GM21526 (cell line): Measurements from ENCODE around the gene C15orf40.
"Not testable (repeated sequence)": the region's sequence is repeated elsewhere in the genome, so short reads cannot be mapped to it uniquely, and the experiment has no call there.

Experiments used
- ATAC-seq: cut with Tn5 transposase; IDR thresholded peaks from one replicate; pipeline ENCODE4 v1.9.1; 2021; ENCODE audit warnings: moderate library complexity; ENCODE audit not compliant: unreplicated experiment, low FRiP score

Gene C15orf40

GRCh38 chr15:82958638-82959037, 52.8 kb downstream of the C15orf40 start:
- no peak for ATAC-seq

- no peak for ATAC-seq
Observed at GRCh38 chr15:82952158-82953081, 59.0 kb downstream of the C15orf40 start, which contains the start of gene HOMER2. HOMER2 (minus strand) TSS chr15:82952720; CDS start chr15:82952535, 185 bp downstream.

DNA sequence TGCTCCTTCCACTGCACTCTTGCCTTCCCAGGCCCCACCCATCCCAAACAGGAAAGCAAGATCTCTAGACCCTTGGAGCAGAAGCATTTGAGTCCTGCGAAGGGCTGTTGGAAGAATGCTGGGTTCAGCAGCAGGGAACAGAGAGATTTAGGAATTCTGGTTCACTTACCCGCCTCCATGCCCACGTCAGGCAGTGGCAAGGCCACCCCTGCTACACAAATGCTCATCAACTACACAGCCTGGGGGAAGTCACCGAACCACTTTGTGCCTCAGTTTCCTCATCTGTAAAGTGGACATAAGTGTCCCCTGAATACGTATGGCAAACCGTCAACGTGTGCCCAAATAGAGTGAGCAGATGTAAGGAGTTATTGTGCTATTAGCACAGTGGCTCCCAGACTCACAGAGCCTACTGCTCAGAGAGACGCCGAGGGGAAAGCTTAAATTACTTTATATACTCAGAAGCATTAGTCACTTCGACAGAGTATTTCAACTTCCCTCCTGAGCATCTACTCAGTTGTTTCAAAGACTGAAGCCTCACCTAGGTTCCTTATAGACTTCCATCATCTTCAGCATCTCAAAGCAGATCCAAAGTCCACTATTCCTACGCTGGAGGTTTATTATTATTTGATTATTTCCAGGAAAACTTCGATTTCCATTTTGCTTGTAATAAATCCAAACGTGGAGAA, 59.8 kb downstream of the C15orf40 start:
- no peak for ATAC-seq

GRCh38 chr15:82950746-82951370, 60.6 kb downstream of the C15orf40 start:
- ATAC-seq: no peak

GRCh38 chr15:82950295-82950694, 61.1 kb downstream of the C15orf40 start:
- ATAC-seq: no peak

GRCh38 chr15:82946155-82946701, 65.2 kb downstream of the C15orf40 start:
- ATAC-seq: no peak

DNA sequence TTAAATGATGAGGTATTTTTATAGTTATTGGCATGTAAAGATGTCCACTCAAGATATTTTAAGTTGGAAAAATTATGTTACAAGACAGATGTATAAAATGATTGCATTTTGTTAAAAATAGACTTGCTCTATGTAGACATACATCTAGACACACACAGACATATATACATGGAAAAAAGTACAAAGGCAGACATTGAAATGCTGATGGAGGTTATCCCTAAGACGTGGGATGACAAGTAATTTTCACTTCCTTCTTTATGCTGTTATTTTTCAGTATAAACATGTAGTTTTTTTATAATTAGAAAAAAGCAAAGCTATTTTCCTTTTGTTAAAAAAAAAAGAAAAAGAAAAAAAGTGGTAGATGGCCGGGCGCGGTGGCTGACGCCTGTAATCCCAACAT, 66.1 kb downstream of the C15orf40 start:
- no peak for ATAC-seq

- no peak for ATAC-seq
Observed at GRCh38 chr15:82944821-82945220, 66.6 kb downstream of the C15orf40 start.

DNA sequence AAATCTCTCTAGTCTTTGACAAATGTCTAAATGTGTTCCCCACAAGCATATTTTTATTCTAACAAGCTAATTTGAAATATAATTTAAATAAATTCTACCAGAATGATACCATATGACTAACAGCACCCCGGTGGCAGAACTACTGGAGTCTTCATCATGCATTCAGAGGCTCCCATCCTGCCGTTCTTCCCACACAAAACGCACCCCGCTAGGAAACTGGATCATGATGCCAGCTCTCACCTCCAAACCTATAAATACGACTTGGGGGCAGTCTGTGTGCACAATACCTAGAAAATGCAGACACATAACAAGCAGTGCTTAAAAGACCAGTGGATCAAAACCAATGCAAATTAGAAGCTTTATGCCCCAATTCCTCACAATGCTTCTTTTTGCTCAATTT, 67.4 kb downstream of the C15orf40 start:
- no peak for ATAC-seq

DNA sequence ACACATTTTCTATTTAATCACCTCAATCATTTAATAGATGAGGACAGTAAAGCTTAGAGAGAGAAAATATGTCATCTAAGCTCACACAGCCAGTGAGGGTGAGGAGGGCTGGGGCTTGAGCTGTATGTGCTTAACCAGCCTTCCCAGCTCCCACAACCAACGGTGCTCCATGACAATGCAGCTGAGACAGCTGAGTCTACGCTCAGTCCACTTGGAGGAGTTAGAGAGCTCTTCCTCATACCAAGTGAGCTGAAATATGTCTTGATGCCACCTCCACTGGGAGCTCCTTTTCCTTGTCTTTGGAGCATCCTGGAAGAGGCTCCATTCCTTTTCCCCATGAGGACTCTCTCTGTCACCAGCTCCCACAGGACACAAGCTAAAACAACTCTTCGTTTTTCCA, 68.3 kb downstream of the C15orf40 start:
- no peak for ATAC-seq

GRCh38 chr15:82942691-82943090, 68.7 kb downstream of the C15orf40 start:
- no peak for ATAC-seq

GRCh38 chr15:82939678-82940077, 71.8 kb downstream of the C15orf40 start:
- ATAC-seq: not testable (repeated sequence)
